ENCODE data around the gene ZNF213.

DNA sequence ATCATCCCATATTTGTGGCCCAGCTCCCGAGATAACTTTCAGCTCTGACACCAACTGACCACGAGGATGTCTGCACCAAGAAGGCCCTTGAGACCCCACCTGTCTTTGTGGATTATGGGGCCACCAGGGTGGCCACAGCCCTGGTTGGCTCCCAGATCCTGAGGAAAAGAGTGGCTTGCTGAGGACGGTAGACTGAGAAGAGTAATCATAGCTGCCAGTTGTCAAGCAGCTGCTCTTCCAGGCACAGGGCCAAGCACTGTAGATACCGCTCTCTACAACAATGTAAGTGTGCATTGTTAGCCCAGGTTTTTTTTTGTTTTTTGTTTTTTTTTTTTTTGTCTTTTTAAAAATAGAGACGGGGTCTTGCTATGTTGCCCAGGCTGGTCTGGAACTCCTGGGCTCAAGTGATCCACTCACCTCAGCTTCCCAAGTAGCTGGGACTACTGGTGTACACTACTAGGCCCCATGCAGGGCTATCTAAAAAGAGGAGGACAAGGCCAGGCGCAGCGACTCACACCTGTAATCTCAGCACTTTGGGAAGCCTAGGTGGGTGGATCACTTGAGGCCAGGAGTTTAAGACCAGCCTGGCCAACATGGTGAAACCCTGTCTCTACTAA is 12.9 kb upstream of the ZNF213 start:
- TF ChIP-seq, protein P1, sequence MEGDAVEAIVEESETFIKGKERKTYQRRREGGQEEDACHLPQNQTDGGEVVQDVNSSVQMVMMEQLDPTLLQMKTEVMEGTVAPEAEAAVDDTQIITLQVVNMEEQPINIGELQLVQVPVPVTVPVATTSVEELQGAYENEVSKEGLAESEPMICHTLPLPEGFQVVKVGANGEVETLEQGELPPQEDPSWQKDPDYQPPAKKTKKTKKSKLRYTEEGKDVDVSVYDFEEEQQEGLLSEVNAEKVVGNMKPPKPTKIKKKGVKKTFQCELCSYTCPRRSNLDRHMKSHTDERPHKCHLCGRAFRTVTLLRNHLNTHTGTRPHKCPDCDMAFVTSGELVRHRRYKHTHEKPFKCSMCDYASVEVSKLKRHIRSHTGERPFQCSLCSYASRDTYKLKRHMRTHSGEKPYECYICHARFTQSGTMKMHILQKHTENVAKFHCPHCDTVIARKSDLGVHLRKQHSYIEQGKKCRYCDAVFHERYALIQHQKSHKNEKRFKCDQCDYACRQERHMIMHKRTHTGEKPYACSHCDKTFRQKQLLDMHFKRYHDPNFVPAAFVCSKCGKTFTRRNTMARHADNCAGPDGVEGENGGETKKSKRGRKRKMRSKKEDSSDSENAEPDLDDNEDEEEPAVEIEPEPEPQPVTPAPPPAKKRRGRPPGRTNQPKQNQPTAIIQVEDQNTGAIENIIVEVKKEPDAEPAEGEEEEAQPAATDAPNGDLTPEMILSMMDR (IDR thresholded peaks at IDR 0.05; ENCODE audit: low read depth, low read length): no peak
- TF ChIP-seq POLR2A (IDR thresholded peaks at IDR 0.05; ENCODE audit: extremely low read depth, insufficient read length): no peak

Data from NB4 (cell line).